A549 treated with Hydrocortisone at 1 μM for 4 hours (cell line): ENCODE measurements around the gene DGKD. TPM values are rescaled to one million over a fixed set of nuclear protein-coding genes. Genes with fewer than 3 reads are reported as not detected.

ENCODE experiments used
- total RNA-seq: library from RNA; stranded (reverse); fragments of 200-300 nt; extraction: Qiagen RNA extraction; gene quantifications from 5 replicates; pipeline ENCODE4 v1.2.3, GENCODE V29; 2022

The DGKD gene
- total RNA-seq: 74.1 to 93.4 TPM (median 81.7 TPM) in 5 replicates

GRCh38 chr2:233353769-233354499, at the start of gene DGKD:
DGKD (plus strand) TSS chr2:233354494; CDS start chr2:233354519, 25 bp downstream.

GRCh38 chr2:233307565-233307964, 46.7 kb upstream of the DGKD start, which contains the start of gene SAG:
SAG (plus strand) TSS chr2:233307816; CDS start chr2:233309190, 1,374 bp downstream.

Other genes starting within 250 kb of the DGKD start
- gene ATG16L1, start 102.8 kb upstream of the DGKD start, total RNA-seq: 38.2 to 44.9 TPM (median 40.5 TPM) in 5 replicates
- gene SAG, start 46.7 kb upstream of the DGKD start, total RNA-seq: not detected in 5 replicates
- gene USP40, start 212.3 kb downstream of the DGKD start, total RNA-seq: 23.2 to 26.7 TPM (median 23.9 TPM) in 5 replicates